HG03439 (cell line): ENCODE results near the gene HTR5A.
"Not testable (repeated sequence)": the region's sequence is repeated elsewhere in the genome, so short reads cannot be mapped to it uniquely, and the experiment has no call there.

Experiments used
- ATAC-seq: cut with Tn5 transposase; IDR thresholded peaks from one replicate; pipeline ENCODE4 v1.9.1; 2021; ENCODE audit warnings: mild to moderate bottlenecking, moderate library complexity; ENCODE audit not compliant: unreplicated experiment

The HTR5A gene

DNA sequence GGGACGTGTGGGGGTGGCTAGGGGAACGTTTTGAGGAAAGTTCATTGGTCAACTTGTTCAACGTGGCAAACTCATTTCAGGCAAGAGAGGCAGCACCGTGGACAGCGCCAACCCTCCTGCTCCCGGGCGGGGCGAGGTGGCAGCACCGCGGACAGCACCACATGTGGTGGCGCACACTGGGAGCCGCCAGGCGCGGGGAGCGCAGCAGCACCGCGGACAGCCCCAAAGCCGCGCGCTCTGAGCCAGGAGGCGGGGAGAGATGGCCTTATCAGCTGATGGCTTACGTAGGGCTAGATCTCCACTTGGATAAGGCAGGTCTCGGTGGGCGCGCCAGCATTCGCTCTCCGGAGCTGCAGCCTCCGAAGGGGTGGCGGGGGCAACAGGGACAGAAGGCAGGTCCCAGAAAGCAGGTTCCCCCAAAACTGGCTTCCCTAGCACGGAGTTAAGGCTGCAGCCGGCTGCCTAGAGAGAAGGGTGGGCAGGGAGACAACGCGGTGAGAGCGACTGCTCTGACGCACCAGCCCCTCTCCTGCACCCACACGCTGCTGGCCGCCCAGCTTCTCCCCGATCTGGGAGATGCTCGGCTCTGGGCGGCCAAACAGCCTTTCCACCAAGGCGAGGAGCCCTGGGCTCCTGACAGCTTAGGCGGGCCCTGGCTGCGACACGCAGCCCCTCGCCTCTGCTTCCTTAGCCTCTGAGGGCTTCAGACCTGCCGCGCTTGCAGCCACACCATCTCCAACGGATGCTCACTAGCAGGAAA is at the start of gene HTR5A:
Gene HTR5A, plus strand, starts transcription at position 333 of the 760 bp plus-strand sequence. CDS start 576 bp downstream, outside the sequence.
- peak; percentile 95 for ATAC-seq

DNA sequence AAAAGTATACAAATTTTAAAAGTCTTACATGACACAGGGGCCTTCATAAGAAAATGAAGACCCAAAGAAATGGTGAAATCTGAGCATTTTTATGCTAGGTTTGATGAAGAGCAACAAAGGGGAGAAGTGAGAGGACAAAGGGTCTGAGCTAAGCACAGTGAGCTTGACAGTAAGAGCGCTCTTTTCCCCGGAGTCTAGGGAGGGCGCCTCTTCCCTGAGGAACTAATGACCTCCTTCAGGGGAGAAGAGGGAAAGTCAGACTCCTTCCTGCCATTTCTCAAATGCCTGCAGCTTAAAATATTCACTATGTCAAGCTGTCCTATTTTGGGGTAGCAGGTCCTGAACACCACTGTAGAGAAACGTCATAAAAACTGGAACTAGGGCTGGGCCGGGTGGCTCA is 49.1 kb upstream of the HTR5A start:
- no peak for ATAC-seq

DNA sequence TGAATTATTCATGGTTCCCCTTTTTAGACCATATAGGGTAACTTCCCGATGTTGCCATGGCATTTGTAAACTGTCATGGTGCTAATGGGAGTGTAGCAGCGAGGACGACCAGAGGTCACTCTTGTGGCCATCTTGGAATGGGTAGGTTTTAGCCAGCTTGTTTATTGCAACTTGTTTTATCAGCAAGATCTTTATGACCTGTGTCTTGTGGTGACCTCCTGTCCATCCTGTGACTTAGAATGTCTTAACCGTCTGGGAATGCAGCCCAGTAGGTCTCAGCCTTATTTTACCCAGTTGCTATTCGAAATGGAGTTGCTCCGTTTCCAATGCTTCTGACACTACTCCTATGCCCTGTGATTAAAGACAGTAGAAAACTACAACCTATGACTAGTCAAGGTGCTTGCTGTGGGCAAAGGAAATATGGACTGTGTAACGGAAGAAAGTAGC is 48.4 kb upstream of the HTR5A start:
- ATAC-seq: no peak

- no peak for ATAC-seq
These were observed 42.2 kb upstream of the HTR5A start for GRCh38 chr7:155027879-155028278.

DNA sequence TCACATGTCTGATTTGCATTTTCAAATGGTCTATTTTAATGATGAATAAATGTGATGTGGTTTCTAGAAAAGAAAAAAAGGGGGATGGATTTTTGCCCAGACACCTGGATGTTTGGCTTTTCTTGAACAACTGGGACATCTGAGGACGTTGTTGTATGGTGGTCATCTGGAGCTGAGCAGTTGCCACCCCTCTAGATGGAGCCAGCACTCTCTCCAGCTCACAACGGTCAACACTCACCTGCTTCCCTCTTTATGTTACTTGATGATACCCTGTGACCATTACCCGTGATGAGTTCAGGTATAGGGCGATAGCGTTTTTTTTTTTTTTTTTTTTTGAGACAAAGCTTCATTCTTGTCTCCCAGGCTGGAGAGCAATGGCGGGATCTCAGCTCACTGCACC is 37.1 kb upstream of the HTR5A start:
- ATAC-seq: no peak

DNA sequence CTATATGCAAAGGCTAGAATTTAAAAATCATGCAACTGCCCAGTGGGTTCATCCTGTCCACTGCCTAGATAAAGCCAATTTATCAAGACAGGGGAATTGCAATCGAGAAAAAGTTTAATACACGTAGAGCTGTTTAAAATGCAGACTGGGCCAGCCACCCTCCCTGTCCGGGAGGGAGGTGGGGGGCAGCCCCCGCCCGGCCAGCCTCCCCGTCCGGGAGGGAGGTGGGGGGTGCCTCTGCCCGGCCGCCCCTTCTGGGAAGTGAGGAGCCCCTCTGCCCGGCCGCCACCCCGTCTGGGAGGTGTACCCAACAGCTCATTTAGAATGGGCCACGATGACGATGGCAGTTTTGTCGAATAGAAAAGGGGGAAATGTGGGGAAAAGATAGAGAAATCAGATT is 35.6 kb upstream of the HTR5A start:
- not testable (repeated sequence) for ATAC-seq

GRCh38 chr7:155038335-155038734 is 31.8 kb upstream of the HTR5A start:
- ATAC-seq: no peak

GRCh38 chr7:155043756-155044155 is 26.4 kb upstream of the HTR5A start:
- ATAC-seq: no peak

- no peak for ATAC-seq
These were observed 22.1 kb upstream of the HTR5A start for GRCh38 chr7:155048006-155048405.

GRCh38 chr7:155051355-155051754 is 18.8 kb upstream of the HTR5A start:
- ATAC-seq: no peak

- no peak for ATAC-seq
These were observed 17.1 kb upstream of the HTR5A start for GRCh38 chr7:155053002-155053401.

GRCh38 chr7:155054761-155055160 is 15.4 kb upstream of the HTR5A start:
- ATAC-seq: no peak

- no peak for ATAC-seq
These were observed 13.0 kb upstream of the HTR5A start for GRCh38 chr7:155057076-155057475.

DNA sequence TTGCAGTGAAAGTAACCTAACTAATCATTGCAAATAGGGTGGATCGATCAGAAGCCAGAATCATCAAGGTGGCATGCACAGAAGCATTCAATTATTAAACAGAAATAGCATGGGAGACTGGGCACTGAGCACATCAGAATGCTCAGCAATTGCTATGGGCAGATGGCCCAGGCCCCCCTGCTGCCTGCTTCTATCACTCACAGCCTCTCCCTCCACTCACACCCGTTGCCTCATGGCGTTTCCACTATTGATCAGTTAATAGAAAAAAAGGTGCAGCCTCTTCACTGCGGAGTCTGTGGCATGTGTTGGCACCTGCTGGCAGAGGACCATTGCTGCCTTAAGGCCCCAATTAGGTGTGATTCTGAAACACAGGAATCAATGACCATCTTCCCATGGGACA is 11.2 kb upstream of the HTR5A start:
- ATAC-seq: no peak

- ATAC-seq: no peak
These were observed 10.4 kb upstream of the HTR5A start for GRCh38 chr7:155059703-155060102.

DNA sequence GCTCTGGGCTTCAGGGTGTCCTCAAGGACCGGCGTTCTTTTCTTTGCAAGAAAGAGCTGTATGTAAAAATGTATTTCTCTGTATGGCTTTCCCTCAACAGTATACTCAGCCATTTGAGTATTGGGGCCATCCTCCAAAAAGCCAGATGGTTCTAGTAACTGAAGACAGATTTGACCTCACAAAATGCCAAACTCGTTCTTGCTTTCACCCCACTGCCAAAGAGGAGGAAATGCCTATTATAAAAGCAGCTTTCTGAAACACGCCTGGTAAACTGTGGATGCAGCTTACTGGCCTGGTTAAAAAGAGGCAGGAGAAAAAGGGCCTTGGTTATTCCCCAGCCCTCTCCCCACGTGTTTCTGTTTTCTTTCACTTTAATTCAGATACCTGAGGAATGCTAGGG is 7.7 kb upstream of the HTR5A start:
- no peak for ATAC-seq

- ATAC-seq: no peak
These were observed 5.9 kb upstream of the HTR5A start for GRCh38 chr7:155064186-155064585.

- ATAC-seq: no peak
These were observed 3.6 kb upstream of the HTR5A start for GRCh38 chr7:155066417-155066950.

- ATAC-seq: no peak
These were observed 1.1 kb downstream of the HTR5A start for GRCh38 chr7:155071121-155071651.

- ATAC-seq: no peak
These were observed 1.9 kb downstream of the HTR5A start for GRCh38 chr7:155071916-155072571.

DNA sequence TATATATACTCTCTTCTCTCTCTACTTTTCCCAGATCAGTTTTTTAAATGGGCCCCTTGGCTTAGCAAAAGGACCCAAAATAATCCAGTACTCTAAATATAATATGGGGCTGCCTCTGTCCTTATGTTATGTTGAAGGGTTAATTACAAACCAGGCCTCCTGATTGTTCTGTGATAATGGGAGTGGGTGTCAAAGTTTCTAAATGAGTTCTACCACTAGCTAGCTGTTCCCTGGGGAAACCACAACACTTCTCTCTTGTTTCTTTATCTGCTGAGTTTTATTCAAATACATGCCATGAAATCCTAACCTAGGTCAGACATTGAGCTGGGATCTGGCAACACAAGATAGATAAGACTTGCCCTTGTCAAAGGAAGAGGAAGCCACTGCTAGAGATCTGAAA is 3.8 kb downstream of the HTR5A start:
- ATAC-seq: no peak

DNA sequence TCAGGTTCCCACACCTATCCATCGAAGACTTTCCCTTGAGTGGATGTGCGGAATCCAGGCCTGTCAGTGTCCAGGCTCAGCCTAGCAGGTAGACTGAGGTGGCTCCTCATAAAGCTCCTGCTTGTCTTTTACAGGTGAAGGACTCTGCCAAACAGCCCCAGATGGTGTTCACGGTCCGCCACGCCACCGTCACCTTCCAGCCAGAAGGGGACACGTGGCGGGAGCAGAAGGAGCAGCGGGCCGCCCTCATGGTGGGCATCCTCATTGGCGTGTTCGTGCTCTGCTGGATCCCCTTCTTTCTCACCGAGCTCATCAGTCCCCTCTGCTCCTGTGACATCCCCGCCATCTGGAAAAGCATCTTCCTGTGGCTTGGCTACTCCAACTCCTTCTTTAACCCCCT is 13.9 kb downstream of the HTR5A start:
- ATAC-seq: no peak
